ENCODE data around the gene MORN1.

MORN1 gene

DNA sequence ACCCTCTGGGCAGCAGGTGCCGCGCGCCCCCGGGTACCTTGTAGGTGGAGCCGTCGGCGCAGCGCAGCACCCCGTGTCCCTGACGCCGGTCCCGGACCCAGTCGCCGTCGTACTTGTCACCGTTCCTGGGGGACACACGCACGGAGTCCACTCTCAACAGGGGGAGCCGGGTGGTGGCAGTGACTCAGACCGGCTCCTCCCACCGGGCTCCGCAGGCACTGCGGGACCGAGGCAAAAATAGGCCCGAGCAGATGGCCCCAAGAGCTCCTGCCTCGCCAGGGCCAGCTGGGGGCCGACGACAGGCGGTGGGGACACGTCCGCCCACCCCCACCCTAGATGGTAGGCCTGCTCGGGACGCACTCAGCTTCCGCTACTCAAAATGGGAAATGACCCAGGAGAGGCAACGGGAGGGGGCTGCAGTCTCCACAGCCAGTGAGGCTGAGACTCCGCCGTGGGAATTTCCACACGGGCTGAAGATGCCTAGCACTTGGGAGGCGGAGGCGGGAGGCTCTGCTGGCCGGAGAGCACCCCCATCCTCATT lies 6.3 kb downstream of the MORN1 start:
- DNase-seq: no peak

DNA sequence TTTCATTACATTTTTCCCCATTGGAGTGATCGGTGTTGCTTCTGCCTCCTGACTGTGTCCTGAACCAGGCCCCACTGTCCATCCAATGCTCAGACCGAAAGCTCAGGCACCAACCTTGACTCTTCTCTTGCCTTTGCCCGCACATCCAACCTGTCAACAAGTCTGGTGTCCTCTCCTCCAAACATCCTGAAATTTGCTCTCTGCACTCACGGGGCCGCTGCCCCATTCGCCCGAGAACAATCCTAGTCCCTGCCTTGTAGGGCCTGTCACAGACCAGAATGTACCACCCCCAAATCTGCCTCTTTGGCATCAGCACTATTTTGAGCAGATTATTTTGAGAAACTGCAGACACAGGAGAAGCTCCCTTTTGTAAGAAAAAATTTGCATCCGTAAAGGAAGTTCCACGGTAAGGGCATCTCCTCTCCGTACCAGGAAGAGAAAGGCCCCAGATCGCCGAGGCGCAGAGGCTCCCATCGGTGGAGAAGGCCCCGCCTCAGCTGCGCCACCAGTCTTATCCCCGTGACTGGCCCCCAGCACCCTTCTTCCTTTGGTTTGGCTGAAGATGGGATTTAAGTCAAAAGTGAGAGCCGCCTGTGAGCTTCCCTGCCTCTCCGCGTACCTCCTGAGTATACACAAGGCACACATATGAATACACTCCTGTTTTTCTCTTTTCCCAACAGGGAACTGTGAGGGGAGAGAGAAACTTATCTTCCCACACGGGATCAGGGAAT lies 7.1 kb downstream of the MORN1 start:
- DNase-seq: no peak

- DNase-seq: no peak
These were observed 7.8 kb downstream of the MORN1 start for GRCh38 chr1:2383576-2383975.

DNA sequence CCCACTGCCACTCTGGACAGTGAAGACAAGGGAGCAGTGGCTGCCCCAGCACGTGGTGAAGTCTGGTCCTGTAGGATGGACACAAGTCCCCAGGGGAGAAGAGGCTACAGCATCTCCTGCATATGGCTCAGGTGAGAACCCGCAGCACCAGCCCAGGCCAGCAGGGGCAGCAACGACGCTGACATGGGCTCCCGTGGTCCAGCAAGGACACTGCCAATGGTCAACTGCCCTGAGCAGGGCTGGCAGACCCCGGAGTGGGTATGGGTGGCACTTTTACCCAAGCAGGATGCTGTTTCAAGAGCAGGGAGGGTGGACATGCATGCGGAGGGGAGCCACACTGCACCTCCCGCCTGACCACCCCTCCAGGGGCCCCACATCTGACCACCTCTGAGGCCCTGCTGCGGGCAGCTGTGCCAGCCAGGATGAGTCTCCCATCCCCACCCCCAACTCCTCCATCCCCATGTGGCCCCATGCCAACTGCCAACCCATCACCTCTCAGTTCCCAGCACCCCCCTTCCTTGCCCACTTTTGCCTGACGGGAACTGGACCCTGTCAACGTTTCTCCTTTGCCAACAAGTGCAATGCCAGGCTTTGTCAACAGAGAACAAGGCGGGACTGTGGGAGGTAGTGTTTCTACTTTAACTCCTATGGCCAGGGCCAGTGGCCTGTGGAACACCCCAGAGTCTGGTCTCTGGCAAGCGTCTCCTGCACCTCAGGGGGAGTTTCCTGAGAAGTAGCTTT lies 8.6 kb downstream of the MORN1 start:
- no peak for DNase-seq

DNA sequence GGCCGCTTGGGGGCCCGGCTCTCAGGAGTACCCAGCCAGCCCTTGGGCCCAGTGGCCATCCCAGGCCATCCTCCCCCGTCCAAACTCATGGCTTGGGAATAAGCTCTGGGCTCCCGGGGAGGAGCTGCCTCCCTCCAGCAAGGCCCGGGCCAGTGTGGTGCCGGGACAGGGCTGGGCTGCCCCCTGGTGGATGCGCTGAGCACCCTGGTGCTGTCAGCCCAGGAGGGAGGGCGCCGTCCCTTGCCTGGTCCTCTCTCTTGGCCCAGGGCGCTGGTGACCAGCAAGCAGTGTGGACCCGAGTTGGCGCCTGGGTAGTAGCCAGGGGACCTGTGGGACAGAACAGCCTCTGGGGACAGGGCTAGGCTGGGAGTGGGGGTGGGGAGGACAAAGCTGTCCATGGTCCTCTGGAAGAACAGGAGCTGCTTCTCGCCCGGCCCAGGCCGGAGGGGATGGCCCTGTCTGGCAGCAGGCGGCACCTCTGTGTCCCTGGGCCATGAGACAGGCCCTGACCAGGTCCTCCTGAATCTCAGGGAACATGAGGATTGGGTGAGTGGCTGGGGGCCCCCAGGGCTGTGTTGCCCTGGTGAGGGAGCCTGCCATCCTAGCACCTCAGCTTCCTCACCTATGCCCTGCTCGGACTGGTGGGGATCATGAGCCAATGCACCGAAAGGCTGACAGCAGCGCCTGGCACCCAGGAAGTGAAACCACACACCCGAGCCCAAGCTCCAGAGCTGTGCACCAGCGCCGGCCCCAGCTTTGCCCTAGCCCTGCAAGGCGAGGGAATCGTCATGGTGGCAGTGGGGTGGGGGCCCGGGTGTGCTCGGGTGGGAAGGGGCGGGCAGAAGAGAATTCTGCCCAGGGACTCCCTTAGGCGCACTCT lies 9.4 kb downstream of the MORN1 start:
- DNase-seq: peak; percentile 90

GRCh38 chr1:2380816-2381591 lies 10.3 kb downstream of the MORN1 start:
- no peak for DNase-seq

GRCh38 chr1:2379733-2380404 lies 11.5 kb downstream of the MORN1 start:
- no peak for DNase-seq

DNA sequence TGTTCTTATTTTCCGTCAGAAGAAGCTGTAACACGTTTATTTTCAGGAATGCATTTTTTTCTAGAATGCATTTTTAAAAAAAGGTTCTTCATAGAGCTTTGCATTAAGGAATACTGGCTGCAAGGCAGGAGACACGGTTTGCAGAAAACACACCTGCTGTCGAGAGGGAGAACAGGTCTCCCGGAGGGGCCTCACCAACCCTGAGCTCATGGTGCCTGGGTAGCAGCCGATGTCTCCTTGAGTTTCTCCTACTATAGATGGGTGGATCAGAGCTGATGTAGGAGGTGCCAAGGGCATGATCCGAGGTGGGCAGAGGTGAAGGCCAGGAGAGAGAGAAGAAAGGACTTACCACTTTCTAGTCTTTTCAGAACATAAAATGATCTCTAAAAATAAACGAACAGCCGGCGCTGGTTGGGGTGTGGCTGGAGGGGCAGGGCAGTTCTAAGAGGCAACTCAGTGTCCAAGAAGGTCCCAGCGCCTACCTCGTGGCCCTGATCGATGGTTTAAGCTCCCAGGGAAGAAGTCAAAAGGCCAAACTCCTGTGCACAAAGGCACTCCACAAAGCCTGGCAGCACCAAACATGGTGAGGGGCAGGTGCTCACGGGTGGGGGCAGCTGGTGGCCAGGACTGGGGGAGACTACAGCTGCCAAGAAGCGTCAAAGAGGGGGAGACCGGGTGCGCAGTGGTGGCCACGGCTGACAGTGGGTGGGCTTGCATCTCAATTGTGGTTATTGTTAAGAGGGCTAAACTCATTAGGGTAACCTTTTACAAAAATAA lies 12.2 kb downstream of the MORN1 start:
- DNase-seq: no peak

- no peak for DNase-seq
These were observed 12.9 kb downstream of the MORN1 start for GRCh38 chr1:2378441-2378851.

DNA sequence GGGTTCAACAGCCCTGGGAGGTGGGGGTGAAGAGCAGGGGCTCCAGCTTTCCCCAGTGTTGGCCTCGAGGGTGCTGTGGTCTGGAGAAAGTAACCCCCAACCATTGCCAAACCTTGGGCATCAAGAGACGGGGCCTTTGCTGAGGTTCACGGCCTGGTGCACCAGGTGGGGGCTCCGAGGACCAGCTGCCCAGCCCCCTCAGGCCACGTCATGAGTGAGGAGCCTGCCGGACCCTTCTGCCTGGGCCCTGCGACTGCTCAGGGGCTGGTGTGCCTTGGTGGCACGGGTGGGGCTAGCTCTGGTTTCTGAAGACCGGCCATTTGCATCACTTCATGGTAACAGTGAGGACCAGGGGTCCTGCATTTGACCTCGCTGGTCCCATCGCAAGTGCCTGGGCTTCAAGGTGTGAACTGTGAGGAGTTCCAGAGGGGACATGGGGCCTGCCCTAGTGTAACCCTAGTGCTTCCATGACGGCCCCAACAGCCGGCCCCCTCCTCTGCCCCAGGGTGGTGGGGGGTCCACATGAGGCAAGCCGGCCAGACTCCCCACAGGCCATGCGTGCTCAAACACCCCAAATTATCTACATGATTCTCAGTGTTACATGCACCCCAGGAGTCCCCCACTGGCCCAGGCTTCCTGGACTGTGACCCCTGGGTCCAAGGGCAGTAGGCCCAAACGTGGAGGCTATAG lies 13.5 kb downstream of the MORN1 start:
- no peak for DNase-seq

DNA sequence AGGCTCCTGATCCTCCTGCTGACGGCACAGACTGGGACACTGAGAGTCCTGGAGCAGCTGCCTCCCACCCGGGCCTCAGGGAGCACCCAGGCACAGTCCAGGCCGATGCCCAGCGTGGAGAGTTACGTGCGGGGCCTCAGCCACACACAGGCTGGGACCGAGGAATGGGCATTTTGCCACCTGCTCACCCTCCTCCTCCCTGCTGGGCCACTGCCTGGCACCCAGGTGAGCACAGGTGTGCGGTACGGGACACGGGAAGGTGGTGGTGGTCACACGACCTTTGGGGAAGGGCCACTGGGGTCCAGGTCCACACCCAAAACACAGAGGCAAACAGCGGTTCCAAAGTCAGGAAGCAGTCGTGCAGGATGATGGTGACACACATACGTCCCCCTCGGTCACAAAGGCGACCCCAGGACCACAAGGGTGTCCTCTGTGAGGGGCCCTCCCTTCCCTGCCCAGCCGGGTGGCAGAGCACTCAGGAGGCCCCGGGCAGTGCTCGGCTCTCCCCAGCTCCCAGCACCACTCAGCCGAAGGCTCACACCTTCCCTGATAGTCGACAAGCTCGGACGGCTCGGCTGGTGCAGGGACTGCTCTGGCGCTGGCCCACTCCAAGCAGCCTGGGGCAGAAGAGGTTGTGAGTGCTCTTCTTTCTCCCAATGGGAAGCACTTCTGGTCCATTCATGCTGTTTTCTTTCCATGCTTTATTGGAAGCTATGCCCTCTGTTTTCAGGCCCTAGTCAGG lies 14.3 kb downstream of the MORN1 start:
- DNase-seq: no peak

DNA sequence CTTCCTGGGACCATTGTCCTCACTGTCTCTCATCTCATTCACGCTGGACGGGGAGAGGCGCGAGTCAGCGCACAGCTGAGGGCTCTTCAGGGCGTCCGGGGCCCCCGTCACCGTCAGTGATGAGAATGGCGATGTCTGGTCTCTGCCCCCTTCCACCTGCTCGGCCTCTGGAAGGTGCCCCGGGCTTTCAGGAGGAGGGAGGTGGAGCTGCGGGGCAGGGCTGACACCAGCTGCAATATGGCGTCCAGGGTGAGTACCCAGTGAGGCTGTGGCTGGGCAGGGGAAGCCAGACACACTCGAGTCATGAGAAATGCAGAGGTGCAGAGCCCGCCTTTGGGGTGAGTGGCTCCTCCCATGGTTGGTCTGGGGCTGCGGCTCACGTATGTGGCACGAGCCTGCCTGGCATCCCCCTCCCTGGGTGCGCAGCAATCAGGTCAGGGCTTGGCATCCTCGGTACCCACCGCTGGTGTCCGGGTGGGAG lies 15.1 kb downstream of the MORN1 start:
- no peak for DNase-seq

GRCh38 chr1:2375923-2376260 lies 15.5 kb downstream of the MORN1 start:
- DNase-seq: no peak

GRCh38 chr1:2375246-2375922 lies 16.0 kb downstream of the MORN1 start:
- no peak for DNase-seq

GRCh38 chr1:2374252-2375155 lies 16.9 kb downstream of the MORN1 start:
- no peak for DNase-seq

DNA sequence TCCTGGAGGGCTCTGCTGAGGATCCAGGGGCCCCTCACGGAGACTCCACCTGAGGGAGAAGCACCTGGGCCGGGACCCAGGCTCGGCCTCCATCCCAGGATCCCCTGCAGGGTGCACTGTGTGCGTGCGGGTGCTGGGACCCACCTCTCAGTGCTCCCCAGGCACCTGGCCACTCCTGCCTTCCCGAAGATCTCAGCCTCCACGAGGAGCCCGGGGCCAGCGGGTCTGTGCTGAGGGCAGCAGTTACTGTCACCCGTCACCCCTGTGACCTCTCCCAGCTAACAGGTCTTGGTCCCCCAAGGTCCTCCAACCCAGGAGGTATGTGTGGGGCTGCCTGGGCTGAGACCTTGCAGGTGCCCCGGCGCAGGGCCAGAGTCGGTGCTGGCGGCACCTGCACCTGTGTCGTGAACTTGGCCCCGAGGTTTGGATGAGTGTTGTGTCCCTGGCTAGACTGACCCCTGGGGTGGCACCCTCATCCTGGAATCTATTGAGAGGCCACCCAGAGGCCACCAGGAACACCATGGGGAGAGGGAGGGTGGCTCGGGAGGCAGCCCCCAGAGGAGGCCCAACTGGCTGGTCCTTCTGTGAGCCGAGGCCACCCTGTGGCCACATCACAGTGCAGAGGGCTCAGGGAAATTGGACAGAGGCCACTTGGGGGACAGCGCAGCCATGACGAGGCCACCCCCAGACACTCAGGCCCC lies 17.7 kb downstream of the MORN1 start:
- no peak for DNase-seq

Data from activated CD8-positive, alpha-beta memory T cell treated with anti-CD3 and anti-CD28 coated beads, Interleukin-2, amount 50 U/mL, for 48 hours (primary cell).